Hypothalamus (tissue), 51 donors: ENCODE results near the gene GNB5.
"Not testable (repeated sequence)": the region's sequence is repeated elsewhere in the genome, so short reads cannot be mapped to it uniquely, and the experiment has no call there.

ENCODE experiments used
- DNase-seq, 51 donors: peaks; one replicate each; lab custom pipeline; 2025; lab: John Stamatoyannopoulos, UW

The GNB5 gene

GRCh38 chr15:52097180-52097579, 94.0 kb downstream of the GNB5 start:
- no peak for DNase-seq

- not testable (repeated sequence) for DNase-seq
Measured at GRCh38 chr15:52096536-52096935, 94.7 kb downstream of the GNB5 start.

- DNase-seq: no peak
Measured at GRCh38 chr15:52095597-52096262, 95.5 kb downstream of the GNB5 start.

DNA sequence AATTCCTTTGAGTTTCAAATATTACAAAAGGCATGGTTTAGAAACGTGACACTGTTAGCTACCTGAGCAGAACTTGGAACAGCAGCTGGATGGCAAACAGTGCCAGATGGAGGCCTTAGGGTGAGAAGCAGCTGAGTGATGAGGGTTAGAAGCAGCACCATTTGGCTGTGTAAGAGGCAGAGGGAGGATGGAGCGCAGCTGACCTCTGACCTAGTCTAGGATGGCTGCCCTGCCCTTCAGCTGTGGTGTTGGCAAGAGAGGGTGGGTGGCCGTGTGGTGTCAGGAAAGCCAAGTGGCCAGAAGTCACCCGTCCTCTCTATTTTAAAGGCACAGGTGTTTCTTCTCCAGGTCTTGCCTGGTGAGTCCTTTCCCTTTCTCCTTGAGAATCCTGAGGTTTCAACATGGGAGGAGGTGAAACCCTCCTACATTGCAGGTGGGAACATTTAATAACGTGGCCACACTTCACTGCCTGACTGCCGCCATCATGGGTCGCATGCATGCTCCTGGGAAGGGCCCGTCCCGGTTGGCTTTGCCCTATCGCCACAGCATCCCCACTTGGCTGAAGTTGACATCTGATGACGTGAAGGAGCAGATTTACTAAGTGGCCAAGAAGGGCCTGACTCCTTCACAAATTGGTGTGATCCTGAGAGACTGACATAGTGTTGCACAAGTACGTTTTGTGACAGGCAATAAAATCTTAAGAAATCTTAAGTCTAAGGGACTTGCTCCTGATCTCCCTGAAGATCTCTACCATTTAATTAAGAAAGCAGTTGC, 96.2 kb downstream of the GNB5 start:
- no peak for DNase-seq

DNA sequence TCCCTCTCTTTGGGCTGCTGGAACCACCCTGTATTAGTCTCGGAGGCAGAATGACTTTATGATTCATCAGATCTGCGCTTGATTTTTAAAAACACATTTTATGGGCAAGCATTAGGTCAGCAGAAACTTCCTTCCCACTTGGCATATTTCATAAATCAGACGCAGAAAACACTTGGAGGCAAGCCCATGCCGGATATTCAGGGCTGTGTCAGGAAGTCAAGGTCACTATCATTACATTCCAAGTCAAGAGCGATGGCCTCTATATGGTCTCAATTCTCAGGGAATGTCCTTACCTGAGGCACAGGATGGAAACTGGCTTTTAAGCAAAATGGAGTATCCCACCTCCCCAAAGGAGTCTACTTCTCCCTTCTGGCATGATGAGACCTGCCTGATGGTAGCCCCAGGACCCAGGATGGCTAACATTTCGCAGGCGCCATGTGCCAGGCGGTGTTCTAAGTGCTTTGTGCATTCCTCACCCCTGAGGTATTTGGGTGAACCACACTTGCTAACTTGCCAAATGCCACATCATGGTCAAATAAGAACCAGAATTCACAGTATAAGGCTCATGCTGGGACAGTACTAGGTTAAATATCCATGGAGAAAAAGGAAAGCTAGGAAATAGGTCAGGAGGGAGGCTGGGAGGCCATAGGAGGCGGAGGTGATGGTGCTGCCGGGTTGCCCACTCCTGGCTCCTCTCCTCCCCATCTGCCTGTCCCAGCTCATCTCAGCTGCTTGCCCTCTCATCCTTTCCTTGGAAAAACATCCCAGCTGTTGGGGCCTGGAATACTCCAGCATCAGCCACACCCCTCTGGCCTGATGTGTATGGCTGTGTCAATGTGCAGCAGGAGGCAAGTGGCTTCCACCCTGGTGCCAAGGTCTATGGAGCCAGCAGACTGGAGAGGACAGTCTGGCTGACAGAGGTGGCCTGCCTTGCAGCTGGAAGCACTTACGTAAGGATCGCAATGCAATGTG, 97.4 kb downstream of the GNB5 start:
- DNase-seq: no peak

GRCh38 chr15:52093167-52093538, 98.0 kb downstream of the GNB5 start:
- no peak for DNase-seq

DNA sequence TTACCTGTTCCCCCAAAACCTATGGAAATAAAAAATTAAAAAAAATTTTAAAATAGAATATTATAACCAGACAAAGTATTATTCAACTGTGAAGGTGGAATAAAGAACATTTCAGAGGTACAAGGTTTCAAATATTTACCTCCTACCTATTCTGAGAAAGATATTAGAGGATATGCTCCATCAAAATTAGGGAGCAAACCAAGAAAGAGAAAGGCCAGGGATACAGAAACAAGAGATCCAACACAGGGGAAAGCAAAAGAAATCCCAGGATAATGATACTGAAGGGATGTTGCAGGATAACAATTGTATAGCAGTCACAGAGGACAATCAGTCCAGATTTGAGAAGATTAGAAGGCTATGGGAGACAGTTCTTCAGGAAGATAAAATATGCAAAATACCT, 101.0 kb downstream of the GNB5 start:
- DNase-seq: no peak

DNA sequence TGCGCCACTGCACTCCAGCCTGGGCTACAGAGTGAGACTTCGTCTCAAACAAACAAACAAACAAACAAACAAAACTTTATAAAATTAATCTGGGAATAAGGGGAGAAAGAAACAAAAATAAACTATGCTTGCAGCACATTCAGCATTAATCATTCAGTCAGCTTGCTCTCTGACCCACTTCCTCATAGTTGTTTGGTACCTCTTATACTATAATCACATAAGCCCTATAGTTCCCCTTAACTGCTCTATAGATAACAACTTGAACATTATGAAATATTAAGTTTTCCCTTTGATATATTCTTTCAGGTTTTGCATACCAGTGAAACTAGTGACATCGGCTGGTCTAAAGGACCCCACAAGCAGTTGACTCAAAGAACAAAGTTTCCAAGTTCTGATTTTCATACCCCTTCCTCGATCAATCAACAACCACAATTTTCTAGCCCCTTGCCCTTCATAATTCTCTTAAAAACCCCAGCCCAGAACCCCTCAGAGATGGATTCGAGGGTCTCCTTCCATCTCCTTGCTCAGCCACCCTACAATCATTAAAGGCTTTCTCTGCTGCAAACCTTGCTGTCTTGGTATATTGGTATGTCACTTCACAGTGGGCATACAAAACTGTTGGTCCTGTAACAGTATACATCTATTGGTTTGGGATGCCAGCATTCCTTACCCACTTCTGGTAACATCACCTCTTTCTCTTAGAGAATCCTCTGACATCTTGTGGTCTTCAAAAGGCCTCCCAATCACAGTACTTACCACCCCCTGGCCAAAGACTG, 105.0 kb downstream of the GNB5 start:
- no peak for DNase-seq

- DNase-seq: no peak
Measured at GRCh38 chr15:52085299-52085698, 105.9 kb downstream of the GNB5 start.

- no peak for DNase-seq
Measured at GRCh38 chr15:52083603-52084002, 107.6 kb downstream of the GNB5 start.

- not testable (repeated sequence) for DNase-seq
Measured at GRCh38 chr15:52083037-52083359, 108.2 kb downstream of the GNB5 start.

- DNase-seq: no peak
Measured at GRCh38 chr15:52082197-52083036, 108.8 kb downstream of the GNB5 start.

DNA sequence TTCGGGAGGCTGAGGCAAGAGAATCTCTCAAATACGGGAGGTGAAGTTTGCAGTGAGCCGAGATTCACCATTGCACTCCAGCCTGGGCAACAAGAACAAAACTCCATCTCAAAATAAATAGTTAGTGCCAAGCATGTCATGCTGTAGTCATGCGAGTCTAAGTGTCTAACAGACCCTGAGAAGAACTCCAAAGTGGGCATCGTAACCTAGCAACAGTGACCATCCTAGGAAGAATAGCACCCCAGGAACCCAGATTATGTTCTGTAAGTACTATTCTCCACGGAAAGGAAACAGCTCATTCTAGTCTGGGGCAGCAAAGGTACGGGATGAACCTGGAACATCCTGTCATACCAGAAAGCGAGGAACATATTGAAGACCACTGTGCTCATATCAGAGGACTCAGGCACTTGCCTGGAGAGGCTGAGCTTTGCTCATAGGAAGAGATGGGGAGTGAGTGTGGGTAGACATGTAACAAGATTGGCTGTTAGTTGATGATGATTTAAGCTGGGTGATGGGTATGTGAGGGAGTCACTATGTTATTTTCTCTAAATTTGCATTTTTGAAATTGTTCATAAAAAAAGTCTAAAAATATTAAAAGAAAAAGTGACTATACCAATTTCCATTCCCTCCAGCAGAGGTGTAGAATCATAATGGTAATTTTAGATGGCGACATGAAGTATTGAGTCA, 110.3 kb downstream of the GNB5 start:
- DNase-seq: peak in 2 of 51 donors; percentile 7 to 24

- DNase-seq: peak in 5 of 51 donors; percentile 8 to 20 (median 15)
Measured at GRCh38 chr15:52080031-52080430, 111.2 kb downstream of the GNB5 start.

DNA sequence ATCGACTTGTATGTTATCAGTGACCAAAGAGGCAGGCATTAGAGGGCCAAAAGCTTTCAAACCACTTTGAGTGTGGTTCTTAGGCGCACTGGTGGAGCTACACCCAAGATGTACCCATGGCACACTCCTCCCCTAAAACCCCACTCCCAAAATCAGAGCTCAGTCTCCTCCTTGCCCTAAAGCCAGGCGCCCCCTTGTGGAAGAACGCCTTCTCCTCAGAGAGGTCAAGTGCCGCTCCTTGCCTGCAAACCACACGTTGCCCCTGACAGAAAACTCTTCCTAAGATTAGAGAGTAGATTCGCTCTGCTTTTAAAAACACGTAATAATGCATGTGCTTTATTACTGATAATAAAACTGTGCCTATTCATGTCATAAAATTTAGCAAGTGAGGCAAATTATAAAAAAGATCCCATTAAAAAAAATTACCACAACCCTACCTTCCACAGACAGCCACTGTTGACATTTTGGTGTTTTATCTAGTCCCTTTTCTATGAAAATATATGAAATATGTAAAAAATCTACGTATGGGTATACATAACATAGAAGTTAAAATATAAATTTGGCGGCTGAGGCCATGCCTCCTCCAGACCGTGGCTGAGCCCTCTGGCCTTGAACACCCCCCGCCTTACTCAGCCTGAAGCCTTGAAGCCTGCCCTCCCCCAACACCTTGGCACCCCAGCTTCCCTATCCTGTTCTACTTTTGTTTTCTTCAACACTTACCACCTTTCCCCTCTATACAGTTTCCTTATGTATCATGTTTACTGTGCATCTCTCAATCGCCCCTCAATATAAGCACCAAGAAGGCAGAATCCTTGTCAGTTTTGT, 112.1 kb downstream of the GNB5 start:
- DNase-seq: peak in 46 of 51 donors; percentile 2 to 83 (median 40)

DNA sequence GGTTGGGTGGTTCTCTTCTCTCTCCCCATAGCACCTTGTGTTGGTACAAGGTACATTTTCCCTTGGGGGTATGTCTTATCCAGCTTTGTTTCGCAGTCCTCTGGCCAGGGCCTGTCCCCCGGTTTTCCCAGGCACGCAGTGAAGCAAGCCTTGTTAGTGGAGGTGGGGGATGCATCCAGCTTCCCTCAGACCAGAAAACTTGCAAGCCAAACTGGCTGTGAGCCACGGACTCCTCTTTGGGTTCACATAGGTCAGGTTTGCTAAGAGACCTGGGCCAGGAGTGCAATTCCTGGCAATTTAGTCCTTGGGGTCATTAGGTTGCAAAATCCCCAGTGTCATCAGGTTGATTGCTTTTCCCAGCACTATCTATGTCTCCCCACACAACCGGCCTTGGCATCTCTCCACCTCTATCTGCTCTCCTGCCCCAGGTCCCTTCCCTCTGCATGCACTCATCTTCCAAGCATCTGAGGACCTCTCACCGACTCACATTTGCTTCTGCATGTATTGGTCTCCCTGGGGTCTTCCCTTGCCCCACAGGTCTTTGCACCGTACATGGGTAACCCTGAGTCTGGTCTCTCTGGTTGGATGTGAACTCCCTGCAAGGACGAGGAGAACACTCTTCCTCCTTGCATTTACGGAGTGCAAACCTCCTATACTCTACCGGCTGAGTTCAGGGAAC, 112.9 kb downstream of the GNB5 start:
- DNase-seq: no peak
